Activated CD4-positive, alpha-beta memory T cell treated with anti-CD3 and anti-CD28 coated beads, Interleukin-2, amount 10 ng/mL, durations not matched to agents 7 days and 5 days (primary cell): ENCODE results near the gene ECHS1. TPM values are rescaled to one million over a fixed set of nuclear protein-coding genes. Genes with fewer than 3 reads are reported as not detected.

ENCODE experiments used
- CTCF ChIA-PET: fragments of 350-600 bp; sonication (Branson Sonifier 250); formaldehyde crosslinking; loops from one replicate; lab custom pipeline; 2021; ENCODE audit warnings: antibody characterized with exemption, inconsistent platforms; lab: Charles Lee
- POLR2A ChIA-PET: fragments of 350-600 bp; sonication (Branson Sonifier 250); formaldehyde crosslinking; loops from one replicate; lab custom pipeline; 2021; ENCODE audit warnings: antibody characterized with exemption; lab: Charles Lee
- DNase-seq: peaks from one replicate; pipeline ENCODE4 v3.0.0-alpha.2; 2020
- H3K27ac Mint-ChIP-seq: one replicate; pipeline ENCODE4 v1.8.0; 2021; ENCODE audit warnings: mild to moderate bottlenecking, mixed read lengths
- H3K27me3 Mint-ChIP-seq: one replicate; pipeline ENCODE4 v1.8.0; 2021; ENCODE audit warnings: mixed read lengths
- H3K36me3 Mint-ChIP-seq: one replicate; pipeline ENCODE4 v1.8.0; 2021; ENCODE audit warnings: low read depth, mixed read lengths
- H3K4me1 Mint-ChIP-seq: one replicate; pipeline ENCODE4 v1.8.0; 2021; ENCODE audit warnings: mixed read lengths
- H3K4me3 Mint-ChIP-seq: one replicate; pipeline ENCODE4 v1.8.0; 2021; ENCODE audit warnings: mild to moderate bottlenecking, mixed read lengths
- H3K9me3 Mint-ChIP-seq: one replicate; pipeline ENCODE4 v1.8.0; 2021; ENCODE audit warnings: mixed read lengths
- total RNA-seq, 2 experiments: library from RNA; stranded (reverse); gene quantifications; one replicate each; pipeline ENCODE4 v1.2.3, GENCODE V29; 2021

The ECHS1 gene
- total RNA-seq, 2 experiments from 2014 or later = 31.3 to 31.6 TPM

- no peak overlapping the region for H3K4me3 Mint-ChIP-seq
- H3K27ac Mint-ChIP-seq = no peak overlapping the region
- no peak for DNase-seq
- no peaks in the 10 kb centered on the region for H3K9me3 Mint-ChIP-seq
- ChIA-PET POLR2A (interaction anchor here (1.2 kb wide), 1 partner anchor 31 kb away, joined by 3 read pairs; no protein-coding TSS in a partner anchor), CTCF (interaction anchor here (0.7 to 1.0 kb wide), 2 partner anchors 30 to 66 kb away, joined by 3 to 4 read pairs; no protein-coding TSS in a partner anchor)
- no peaks in the 10 kb centered on the region for H3K4me1 Mint-ChIP-seq
- no peaks in the 10 kb centered on the region for H3K36me3 Mint-ChIP-seq
- H3K27me3 Mint-ChIP-seq = no peaks in the 10 kb centered on the region
Observed at GRCh38 chr10:133359554-133359971, 13.6 kb downstream of the ECHS1 start.

GRCh38 chr10:133358925-133359310 lies 14.2 kb downstream of the ECHS1 start:
- no peak for DNase-seq
- no peaks in the 10 kb centered on the region for H3K27me3 Mint-ChIP-seq
- H3K36me3 Mint-ChIP-seq = no peaks in the 10 kb centered on the region
- no peaks in the 10 kb centered on the region for H3K9me3 Mint-ChIP-seq
- POLR2A ChIA-PET = interaction anchor here (1.2 to 3.6 kb wide), 2 partner anchors 14 to 31 kb away, joined by 3 to 12 read pairs; partner anchors contain the start of gene ECHS1
- H3K27ac Mint-ChIP-seq = no peak overlapping the region
- CTCF ChIA-PET = interaction anchor here (0.7 to 1.0 kb wide), 2 partner anchors 29 to 66 kb away, joined by 3 to 4 read pairs; no protein-coding TSS in a partner anchor
- H3K4me3 Mint-ChIP-seq = no peak overlapping the region
- H3K4me1 Mint-ChIP-seq = no peaks in the 10 kb centered on the region

GRCh38 chr10:133358162-133358924 lies 14.8 kb downstream of the ECHS1 start:
- Mint-ChIP-seq H3K4me1 (no peaks in the 10 kb centered on the region), H3K9me3 (no peaks in the 10 kb centered on the region), H3K4me3 (no peak overlapping the region), H3K27ac (no peak overlapping the region), H3K36me3 (no peaks in the 10 kb centered on the region), H3K27me3 (no peaks in the 10 kb centered on the region)
- CTCF ChIA-PET = interaction anchor here (1.0 kb wide), 2 partner anchors 29 kb away, joined by 3 to 4 read pairs; no protein-coding TSS in a partner anchor
- POLR2A ChIA-PET = interaction anchor here (1.2 to 3.6 kb wide), 4 partner anchors 15 to 32 kb away, joined by 3 to 12 read pairs (median 6); partner anchors contain the start of genes ECHS1 and PAOX
- no peak for DNase-seq

GRCh38 chr10:133357285-133358161 lies 15.6 kb downstream of the ECHS1 start, which contains the start of gene FUOM:
Gene FUOM (minus strand): TSS chr10:133358019. CDS start chr10:133358007, 12 bp downstream.
- Mint-ChIP-seq H3K36me3 (no peaks in the 10 kb centered on the region), H3K4me1 (no peaks in the 10 kb centered on the region), H3K4me3 (peak within 1 kb of the TSS; percentile 69), H3K9me3 (no peaks in the 10 kb centered on the region), H3K27me3 (no peaks in the 10 kb centered on the region), H3K27ac (no peak within 1 kb of the TSS)
- peak; percentile 71 for DNase-seq
- ChIA-PET POLR2A (interaction anchor here (0.8 to 3.6 kb wide), 5 partner anchors 16 to 44 kb away, joined by 3 to 12 read pairs (median 4); partner anchors contain the start of genes CALY, ECHS1 and PAOX), CTCF (interaction anchor here (1.0 kb wide), 1 partner anchor 28 kb away, joined by 3 read pairs; no protein-coding TSS in a partner anchor)

- no peak for DNase-seq
Observed at GRCh38 chr10:133356549-133357284, 16.4 kb downstream of the ECHS1 start.

GRCh38 chr10:133355991-133356390 lies 17.2 kb downstream of the ECHS1 start:
- no peak overlapping the region for H3K27ac Mint-ChIP-seq
- DNase-seq = no peak
- H3K9me3 Mint-ChIP-seq = no peaks in the 10 kb centered on the region
- CTCF ChIA-PET = no interaction called here
- POLR2A ChIA-PET = interaction anchor here (0.9 to 3.6 kb wide), 2 partner anchors 17 to 86 kb away, joined by 3 to 12 read pairs; partner anchors contain the start of gene ECHS1
- H3K36me3 Mint-ChIP-seq = no peaks in the 10 kb centered on the region
- no peaks in the 10 kb centered on the region for H3K4me1 Mint-ChIP-seq
- H3K4me3 Mint-ChIP-seq = peak overlapping the region; percentile 51
- H3K27me3 Mint-ChIP-seq = no peaks in the 10 kb centered on the region

More at GRCh38 chr10:133356549-133357284, 16.4 kb downstream of the ECHS1 start:
- no peaks in the 10 kb centered on the region for H3K4me1 Mint-ChIP-seq
- peak overlapping the region; percentile 69 for H3K4me3 Mint-ChIP-seq
- no peak overlapping the region for H3K27ac Mint-ChIP-seq
- CTCF ChIA-PET = no interaction called here
- no peaks in the 10 kb centered on the region for H3K36me3 Mint-ChIP-seq
- no peaks in the 10 kb centered on the region for H3K9me3 Mint-ChIP-seq
- POLR2A ChIA-PET = interaction anchor here (0.8 to 3.6 kb wide), 5 partner anchors 17 to 45 kb away, joined by 3 to 12 read pairs (median 4); partner anchors contain the start of genes CALY, ECHS1 and PAOX
- H3K27me3 Mint-ChIP-seq = no peaks in the 10 kb centered on the region

GRCh38 chr10:133355266-133355665 lies 17.9 kb downstream of the ECHS1 start:
- CTCF ChIA-PET = no interaction called here

GRCh38 chr10:133354672-133355240 lies 18.4 kb downstream of the ECHS1 start:
- no peak overlapping the region for H3K27ac Mint-ChIP-seq
- POLR2A ChIA-PET = no interaction called here

More at GRCh38 chr10:133355266-133355665, 17.9 kb downstream of the ECHS1 start:
- no peak overlapping the region for H3K4me3 Mint-ChIP-seq
- H3K4me1 Mint-ChIP-seq = no peaks in the 10 kb centered on the region
- H3K9me3 Mint-ChIP-seq = no peaks in the 10 kb centered on the region
- POLR2A ChIA-PET = interaction anchor here (0.9 kb wide), 1 partner anchor 87 kb away, joined by 3 read pairs; no protein-coding TSS in a partner anchor
- no peak for DNase-seq
- H3K27ac Mint-ChIP-seq = no peak overlapping the region
- no peaks in the 10 kb centered on the region for H3K36me3 Mint-ChIP-seq
- no peaks in the 10 kb centered on the region for H3K27me3 Mint-ChIP-seq

GRCh38 chr10:133353988-133354605 lies 19.1 kb downstream of the ECHS1 start:
- Mint-ChIP-seq H3K36me3 (no peaks in the 10 kb centered on the region), H3K4me1 (peaks cover 2% of the 10 kb centered on the region), H3K4me3 (no peak overlapping the region), H3K27me3 (peaks cover 2% of the 10 kb centered on the region), H3K9me3 (no peaks in the 10 kb centered on the region), H3K27ac (no peak overlapping the region)
- CTCF ChIA-PET = interaction anchor here (0.8 kb wide), 1 partner anchor 25 kb away, joined by 3 read pairs; no protein-coding TSS in a partner anchor
- POLR2A ChIA-PET = interaction anchor here (0.9 to 1.1 kb wide), 3 partner anchors 19 to 35 kb away, joined by 3 to 4 read pairs (median 4); partner anchors contain the start of gene ECHS1
- no peak for DNase-seq

More at GRCh38 chr10:133354672-133355240, 18.4 kb downstream of the ECHS1 start:
- Mint-ChIP-seq H3K9me3 (no peaks in the 10 kb centered on the region), H3K4me3 (no peak overlapping the region), H3K36me3 (no peaks in the 10 kb centered on the region), H3K27me3 (no peaks in the 10 kb centered on the region), H3K4me1 (no peaks in the 10 kb centered on the region)
- DNase-seq = no peak
- CTCF ChIA-PET = no interaction called here

- POLR2A ChIA-PET = interaction anchor here (0.9 to 1.1 kb wide), 3 partner anchors 19 to 36 kb away, joined by 3 to 4 read pairs (median 4); partner anchors contain the start of gene ECHS1
- peaks cover 4% of the 10 kb centered on the region for H3K4me1 Mint-ChIP-seq
- H3K27me3 Mint-ChIP-seq = peaks cover 5% of the 10 kb centered on the region
- H3K9me3 Mint-ChIP-seq = no peaks in the 10 kb centered on the region
- no peak overlapping the region for H3K4me3 Mint-ChIP-seq
- no peak for DNase-seq
- CTCF ChIA-PET = interaction anchor here (0.8 kb wide), 1 partner anchor 24 kb away, joined by 3 read pairs; no protein-coding TSS in a partner anchor
- no peak overlapping the region for H3K27ac Mint-ChIP-seq
- H3K36me3 Mint-ChIP-seq = no peaks in the 10 kb centered on the region
Observed at GRCh38 chr10:133353202-133353959, 19.8 kb downstream of the ECHS1 start.
